ENCODE results near the gene CAPN1.
"Not testable (repeated sequence)": the region's sequence is repeated elsewhere in the genome, so short reads cannot be mapped to it uniquely, and the experiment has no call there.

CAPN1 gene

DNA sequence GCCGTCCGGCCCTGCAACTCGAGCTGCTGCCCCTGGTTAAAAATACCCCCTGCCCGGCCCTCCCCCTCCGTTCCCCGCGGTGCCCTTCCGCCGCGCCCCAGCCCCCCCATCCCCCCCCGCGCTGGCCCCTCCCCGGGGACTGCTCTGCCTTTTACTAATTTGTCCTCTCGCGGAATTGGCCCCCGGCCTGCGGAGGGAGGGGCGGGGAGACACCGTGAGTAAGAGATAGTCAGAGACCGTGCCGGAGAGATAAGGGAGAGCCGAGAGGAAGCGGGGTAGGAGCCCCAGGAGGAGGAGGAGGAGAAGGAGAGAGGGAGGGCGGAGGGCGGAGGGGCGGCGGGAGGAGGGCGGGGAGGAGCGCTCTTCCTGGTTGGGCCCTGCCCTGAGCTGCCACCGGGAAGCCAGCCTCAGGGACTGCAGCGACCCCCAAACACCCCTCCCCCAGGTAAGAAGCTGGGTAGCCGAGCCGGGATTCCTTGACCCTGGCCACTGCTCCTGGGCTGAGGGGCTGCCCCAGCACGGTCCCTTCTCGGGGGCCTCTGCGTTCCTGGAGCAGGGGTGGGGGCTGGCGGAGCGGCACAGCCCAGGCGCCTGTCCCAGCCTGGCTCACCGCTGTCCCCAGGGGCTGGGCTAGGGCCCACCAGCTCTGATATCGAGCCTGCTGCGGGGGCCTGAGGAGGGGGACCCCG lies at the start of gene CAPN1:
CAPN1 (plus strand) TSS at position 360 of the 689 bp plus-strand sequence. CDS start 774 bp downstream, outside the sequence.
- peak; percentile 85 for DNase-seq

DNA sequence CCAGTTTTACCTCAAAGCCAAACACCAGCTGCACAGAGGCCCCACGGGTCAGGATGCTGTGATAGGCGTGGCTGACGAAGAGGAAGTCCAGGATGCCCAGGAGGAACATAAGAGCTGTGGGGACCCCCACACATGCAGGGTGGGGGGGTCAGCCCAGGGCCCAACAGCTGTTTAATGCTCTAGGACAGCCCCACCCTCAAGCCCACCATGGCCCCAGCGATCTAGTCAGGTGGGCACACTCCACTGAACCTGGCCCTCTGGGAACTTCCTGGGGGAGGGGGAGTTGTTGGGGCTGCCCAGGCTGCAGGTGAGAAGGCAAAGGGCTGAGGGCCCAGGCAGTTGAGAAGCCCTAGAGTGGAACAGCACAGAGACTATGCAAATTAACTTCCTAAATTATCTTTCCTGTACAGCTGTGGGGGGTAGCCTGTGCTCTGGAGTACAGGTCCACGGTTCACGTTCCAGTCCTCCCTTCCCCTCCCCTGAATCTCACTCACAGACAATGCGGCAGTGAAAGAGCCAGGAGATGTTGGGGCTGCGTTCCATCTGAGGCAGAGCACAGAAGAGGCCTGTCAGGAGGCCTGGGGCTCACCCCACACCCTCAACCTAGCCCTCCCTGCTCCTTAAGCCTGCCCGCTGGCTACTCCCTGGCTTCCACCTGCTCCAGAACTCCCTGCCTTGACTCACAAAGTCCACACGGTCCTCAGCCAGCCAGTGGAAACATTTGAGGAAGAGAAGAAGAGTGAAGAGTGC lies 49.3 kb upstream of the CAPN1 start:
- no peak for DNase-seq

DNA sequence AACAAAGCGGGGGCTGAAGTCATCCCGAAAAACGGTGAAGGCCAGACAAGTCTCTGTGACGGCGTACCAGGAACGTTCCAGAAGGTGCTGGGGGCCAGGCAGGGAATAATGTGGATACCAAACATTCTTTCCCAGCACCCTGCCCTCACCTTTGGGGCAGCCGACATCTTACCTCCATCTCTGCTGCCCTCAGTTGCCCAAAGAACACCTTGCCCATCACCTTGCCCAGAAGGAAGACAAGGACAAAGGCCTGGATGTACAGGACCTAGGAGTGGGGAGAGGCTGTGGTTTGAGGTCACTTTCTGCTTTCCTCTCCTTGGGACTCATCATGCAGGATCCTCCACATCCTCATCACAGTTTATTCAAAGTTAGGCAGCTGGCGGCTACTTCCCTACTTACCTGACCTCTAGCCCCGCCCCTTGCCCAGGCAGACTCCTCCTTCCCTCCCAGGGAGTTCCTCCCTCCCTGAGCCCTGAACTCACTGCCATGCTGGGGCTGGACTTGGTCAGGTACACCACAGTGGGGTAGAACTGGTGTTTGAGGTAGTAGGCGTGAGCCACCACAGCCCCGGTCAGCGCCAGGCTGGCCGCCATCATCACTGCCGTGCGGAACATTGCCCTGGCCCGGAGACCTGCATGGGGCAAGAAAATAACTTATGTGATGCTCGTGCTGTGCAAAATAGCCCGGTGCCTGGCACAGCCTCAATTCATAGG lies 48.6 kb upstream of the CAPN1 start:
- no peak for DNase-seq

DNA sequence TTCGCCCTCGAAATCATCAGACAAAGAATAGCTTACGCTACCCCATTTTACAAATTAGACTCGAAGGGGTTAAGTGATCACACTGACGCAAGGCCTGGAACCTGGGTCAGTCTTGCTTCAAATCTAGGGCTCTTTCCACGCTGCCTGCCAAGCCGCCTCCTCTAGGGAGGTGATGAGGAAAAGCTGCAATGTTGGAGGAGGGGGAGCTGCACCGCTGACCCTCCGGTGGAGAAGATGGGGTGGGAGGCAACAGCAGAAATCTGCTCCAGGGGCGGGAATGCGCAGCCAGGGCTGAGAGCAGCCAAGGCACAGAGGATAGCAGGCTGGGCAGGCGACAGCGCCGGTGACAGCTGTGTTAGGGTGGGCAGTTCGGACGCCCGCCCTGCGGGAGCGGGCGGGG lies 48.0 kb upstream of the CAPN1 start:
- no peak for DNase-seq

DNA sequence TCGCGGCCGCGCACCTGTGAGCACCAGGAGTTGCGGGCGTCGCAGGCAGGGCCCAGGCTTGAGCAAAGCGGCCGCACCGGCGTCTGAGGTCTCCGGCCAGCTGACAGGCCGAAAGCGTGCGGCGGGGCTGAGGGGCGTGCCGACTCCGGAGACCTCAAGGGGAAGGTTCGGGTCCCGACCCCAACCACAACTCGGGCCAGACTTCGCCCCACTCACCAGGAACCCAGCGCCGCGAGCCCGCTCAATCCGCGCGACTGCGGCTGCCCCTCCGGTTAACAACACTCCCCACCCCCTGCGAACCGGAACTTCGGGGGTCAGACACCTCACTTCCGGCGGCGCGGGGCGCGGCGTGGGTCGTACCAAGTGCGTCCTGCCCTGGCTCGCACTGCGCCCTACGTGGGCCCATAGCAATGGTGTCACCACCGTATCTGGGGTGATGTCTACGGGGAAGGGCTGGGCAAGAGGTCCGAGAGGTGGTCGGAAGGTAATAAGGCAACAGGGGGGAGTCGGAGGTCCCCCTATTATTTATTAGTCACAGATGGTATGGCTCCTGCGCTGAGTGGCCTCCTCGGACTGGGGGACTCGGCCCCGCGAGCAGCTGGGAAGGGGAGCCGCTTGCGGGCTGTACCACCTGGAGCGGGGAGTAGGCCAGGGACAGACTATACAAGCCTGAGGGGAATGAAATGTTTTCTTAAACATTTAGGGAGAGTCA lies 47.3 kb upstream of the CAPN1 start, which contains the start of gene SYVN1:
SYVN1 (minus strand) TSS at position 280 of the 712 bp plus-strand sequence. CDS start 918 bp downstream, outside the sequence.
- peak; percentile 95 for DNase-seq

DNA sequence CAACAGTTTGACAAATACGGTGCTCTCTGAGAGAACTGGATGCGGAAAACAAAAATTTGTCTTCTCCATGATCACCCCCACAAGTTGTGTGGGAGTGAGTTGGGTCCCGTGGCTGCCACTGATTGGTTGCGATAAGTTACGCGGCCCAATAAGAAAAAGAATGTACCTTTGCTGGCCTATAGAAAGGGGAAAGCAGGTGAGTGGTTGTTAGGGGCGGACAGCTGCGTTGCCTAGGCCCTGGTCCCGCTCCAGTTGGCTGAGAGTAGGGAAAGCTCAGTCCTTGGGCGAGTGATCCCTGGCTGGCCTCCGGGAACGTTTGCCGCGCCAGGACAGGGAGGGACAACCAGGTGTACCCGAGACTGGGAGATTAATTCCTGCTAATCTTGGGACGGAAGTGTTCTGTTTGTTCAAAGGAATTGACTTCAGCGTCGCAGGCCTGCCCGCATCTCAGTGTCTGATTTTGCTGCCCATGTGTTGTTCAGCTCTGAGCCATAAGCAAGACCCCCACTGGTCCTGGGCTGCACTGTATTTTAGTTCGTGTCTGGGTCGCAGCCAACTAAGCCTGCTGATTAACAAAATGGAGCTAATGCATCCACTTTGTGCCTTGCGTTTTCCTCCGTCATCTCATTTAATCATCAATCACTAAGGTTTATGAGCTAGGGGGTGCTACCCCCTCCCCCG lies 46.6 kb upstream of the CAPN1 start:
- DNase-seq: peak; percentile 85

DNA sequence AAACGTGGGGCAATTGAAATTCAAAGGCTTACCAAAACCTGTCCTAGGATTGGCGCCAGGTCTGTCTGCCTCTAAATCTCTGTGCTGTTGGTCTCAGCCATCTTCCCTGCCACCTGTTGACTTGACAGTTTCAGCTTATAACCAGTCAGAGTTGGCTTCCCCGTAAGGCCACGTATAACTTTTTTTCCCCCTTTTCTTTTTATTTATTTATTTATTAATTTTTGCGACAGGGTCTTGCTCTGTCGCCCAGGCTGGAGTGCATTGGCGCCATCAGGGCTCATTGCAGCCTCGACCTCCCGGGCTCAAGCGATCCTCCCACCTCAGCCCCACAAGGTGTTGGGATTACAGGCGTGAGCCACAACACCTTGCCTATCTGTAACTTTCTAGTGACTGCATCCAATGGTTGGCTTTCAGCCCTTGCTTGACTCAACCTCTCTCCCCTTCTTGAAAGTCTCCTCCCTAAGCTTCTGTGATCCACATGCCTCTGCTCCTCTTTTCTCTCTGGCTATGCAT lies 46.0 kb upstream of the CAPN1 start:
- no peak for DNase-seq

DNA sequence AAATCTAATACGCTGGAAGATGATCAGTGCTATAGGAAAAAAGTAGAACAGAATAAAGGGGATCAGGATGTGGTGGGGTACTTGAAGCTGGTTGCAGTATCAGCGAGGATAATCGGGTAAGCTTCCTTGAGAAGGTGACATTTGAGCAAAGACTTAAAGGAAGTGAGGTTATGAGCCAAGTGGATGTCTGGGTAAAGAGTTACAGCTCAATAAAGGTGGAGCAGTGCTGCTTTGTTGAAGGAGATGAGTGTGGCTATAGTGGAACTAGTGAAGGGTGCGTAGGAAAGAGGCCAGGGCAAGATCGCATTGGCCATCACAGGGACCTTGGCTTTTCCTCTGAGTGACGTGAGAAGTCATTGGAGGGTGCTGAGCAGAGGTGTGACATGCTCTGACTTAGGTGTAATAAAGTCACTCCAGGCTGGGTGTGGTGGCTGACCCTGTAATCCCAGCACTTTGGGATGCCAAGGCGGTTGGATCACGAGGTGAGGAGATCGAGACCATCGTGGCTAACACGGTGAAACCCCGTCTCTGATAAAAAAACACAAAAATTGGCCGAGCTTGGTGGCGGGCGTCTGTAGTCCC lies 45.1 kb upstream of the CAPN1 start:
- no peak for DNase-seq

DNA sequence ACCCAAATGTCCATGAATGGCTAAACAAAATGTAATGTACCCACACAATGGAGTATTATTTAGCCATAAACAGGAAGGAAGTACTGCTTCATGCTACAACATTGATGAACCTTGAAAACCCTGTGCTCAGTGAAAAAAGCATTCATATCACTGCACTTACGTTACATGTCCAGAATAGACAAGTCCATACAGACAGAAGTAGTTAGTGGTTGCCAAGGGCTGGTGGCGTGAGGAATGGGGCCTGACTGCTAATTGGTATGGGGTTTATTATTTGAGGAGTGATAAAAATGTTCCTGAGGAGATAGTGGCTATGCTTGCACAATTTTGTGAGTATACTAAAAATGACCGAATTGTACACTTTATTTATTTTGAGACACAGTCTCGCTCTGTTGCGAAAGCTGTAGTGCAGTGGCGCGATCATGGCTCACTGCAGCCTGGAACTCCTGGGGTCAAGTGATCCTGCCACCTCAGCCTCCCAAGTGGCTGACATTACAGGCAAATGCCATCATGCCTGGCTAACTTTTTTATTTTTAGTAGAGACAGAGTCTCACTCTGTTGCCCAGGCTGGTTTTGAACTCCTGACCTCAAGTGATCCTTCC lies 39.7 kb upstream of the CAPN1 start:
- DNase-seq: no peak

DNA sequence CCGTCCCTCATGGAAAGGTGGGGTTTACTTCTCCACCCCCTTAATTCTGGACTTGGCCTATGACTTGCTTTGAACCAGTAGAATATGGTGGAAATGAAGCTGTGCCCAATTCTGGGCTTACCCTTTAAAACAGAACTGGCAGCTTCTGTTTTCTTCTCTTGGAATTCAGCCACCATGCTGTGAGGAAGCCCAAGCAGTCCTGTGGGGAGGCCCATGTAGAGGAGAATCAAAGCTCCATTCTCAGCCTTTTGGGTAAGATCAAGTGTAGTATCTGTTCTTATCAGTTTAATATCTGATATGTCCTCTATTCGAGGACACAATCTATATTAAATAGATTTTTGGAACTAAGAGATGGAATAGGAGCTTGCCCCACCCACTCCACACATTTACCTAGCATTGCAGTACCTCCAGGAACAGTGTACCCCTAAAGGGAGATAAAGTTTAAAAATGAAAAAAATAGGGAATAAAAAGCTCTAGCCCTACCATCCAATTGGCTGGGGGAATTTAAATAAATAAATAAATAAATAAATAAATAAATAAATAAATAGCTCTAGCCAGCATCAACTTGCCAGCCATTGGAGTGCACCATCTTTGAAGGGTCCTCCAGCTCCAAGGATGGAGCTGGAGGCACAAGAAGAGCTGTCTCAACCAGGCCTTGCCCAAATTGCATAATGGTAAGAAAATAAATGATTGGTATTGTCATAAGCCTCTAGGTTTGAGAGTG lies 34.2 kb upstream of the CAPN1 start:
- DNase-seq: no peak

DNA sequence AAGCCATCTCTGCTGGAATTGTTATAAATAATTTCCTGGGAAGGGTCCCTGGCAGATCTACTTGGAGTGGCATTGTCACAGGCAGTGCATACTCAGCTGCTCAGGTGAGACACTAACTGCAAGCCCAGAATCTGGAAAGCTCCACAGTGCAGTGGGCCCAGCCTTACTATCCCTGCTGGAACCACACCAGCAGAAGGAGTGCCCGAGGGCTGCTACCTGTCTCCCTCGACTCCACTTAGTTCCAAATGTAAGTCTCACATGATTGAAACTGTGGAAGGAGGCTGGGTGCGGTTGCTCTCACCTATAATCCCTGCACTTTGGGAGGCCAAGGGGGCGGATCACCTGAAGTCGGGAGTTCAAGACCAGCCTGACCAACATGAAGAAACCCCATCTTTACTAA lies 33.1 kb upstream of the CAPN1 start:
- DNase-seq: no peak

DNA sequence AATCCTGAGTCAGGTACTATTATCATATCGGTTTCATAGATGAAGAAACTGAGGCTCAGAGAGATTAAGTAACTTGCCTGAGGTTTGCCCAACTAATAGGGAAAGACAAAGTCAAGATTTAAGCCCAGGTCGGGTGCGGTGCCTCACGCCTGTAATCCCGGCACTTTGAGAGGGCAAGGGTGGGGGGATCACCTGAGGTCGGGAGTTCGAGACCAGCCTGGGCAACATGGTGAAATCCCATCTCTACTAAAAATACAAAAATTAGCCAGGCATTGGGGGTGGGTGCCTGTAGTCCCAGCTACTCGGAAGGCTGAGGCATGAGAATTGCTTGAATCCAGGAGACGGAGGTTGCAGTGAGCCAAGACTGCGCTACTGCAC lies 31.6 kb upstream of the CAPN1 start:
- not testable (repeated sequence) for DNase-seq

DNA sequence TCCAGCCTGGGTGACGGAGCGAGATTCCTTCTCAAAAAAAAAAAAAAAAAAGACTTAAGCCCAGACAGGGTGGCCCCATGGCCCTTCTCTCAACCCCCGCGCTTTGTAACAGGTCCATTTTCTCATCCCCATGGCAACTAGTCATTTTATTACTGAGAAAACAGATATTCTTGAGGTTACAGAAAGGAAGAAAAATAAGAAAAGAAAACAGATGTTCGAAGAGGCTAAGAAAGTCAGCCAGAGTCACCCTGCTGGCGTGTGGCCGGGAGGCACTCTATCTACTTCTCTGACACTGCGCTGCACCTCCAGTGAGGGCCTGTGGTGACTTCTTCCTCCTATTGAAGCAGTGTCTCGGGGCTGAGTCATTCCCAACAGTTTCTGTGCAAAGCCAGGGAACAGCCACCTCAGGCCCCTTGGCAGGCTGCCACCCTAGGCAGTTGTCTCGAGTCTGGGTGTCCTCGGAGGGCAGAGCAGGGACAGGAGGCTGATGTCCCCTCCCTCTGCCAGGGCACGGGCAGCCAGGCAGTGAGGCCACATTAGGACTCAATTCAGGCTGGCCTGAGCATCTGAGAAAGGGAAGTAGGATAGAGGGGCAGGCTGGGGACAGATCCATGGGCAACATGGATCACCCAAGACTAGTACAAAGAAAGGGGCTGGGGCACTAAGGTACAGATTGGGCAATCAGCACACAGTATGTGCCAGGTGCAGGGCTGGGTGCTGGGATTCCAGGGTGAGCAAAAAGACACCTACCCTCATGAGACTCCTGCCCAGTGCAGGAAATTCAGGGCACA lies 31.0 kb upstream of the CAPN1 start:
- DNase-seq: peak; percentile 72

DNA sequence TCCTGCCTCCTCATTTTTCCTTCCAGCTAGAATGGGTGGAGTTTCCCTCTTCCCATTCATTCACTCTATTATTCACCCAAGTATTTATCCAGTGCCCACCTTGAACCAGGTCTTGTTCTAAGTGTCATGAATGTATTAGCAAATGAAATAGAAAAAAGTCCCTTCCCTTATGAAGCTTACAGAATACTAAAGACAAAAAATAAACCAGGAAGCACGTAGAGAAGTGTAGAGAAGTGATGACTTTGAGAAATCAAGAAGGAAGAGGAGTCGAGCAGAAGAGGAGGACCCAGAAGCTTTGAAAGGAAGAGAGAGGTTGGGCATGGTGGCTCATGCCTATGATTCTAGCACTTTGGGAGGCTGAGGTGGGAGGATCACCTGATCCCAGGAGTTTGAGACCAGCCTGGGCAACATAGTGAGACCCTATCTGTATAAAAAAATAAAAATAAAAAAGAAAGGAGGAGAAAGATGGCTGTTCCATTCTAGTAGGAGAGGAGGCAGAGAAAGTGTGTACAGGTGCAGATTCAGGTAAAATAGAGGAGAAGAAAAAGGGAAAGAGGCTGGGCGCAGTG lies 30.3 kb upstream of the CAPN1 start:
- DNase-seq: no peak

DNA sequence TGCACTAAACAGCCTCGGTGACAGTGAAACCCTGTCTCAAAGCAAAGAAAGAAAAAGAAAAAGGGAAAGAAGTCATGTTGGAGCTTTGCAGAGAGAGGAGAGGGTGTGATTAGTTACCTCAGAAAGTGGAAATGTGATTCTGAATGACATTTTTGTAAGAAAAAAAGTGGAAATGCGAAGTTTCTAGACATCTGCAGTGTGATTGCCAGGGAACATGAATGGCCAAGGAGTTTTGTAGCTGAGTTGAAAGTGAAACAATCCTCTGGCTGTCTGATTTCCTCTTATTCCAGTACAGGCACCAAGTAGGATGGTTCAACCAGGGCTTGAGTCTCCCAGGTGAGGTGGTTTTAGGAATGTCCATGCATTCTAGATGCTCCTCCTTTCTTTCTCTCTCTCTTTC lies 29.6 kb upstream of the CAPN1 start:
- no peak for DNase-seq

DNA sequence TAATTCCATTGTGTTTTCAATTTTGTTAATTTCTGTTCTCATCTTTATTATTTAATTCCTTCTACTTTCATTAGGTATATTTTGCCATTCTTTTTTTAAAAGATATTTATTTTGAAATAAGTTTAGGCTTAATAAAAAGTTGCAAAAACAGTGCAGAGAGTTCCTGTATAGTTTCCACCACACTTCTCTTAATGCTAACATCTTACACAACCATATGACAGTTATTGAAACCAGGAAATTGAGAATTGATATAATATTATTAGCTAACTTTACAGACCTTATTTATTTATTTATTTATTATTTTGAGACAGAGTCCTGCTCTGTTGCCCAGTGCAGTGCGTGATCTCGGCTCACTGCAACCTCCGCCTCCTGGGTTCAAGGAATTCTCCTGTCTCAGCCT lies 25.5 kb upstream of the CAPN1 start:
- DNase-seq: no peak

DNA sequence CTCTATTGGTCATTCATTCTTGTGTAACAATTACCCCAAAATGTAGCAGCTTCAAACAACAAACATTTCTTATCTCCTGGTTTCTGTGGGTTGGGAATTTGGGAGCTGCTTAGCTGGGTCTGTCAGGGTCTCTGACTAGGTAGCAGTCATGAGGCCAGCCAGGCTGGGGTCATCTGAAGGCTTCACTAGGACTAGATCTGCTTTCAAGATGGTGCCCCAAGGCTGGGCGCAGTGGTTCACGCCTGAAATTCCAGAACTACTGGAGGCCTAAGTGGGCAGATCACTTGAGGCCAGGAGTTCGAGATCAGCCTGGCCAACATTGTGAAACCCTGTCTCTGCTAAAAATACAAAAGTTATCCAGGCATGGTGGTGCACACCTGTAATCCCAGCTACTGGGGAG lies 24.8 kb upstream of the CAPN1 start:
- no peak for DNase-seq

DNA sequence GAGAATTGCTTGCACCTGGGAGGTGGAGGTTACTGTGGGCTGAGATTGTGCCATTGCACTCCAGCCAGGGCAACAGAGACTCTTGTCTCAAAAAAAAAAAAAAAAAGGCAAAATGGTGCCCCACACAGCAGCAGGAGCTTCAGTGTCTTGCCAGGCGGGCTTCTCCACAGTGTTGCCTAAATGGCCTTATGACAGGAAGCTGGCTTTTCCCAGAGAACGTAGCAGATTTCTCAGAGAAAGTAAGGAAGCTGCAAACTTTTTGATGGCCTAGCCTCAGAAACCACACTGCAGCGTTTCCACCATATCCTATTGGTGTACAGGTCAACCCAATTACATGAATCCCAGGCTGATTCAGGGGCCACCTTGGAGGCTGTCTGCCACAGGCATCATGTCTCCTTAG lies 24.4 kb upstream of the CAPN1 start:
- no peak for DNase-seq

DNA sequence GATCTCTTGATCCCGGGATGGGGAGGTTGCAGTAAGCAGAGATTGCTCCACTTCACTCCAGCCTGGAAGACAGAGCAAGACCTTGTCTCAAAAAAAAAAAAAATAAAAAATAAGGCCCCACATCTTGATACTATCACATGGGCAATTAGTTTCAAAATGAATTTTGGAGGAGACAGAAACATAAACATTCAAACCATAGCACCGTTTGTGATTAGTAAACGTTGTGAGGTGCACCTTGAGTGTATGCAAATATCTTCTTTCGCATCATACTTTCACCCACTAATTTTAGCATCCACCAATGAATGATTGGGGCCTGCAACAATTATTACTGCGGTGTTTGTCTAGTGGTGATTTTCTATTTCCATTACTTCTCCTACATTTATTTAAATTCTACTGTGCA lies 22.7 kb upstream of the CAPN1 start:
- no peak for DNase-seq

DNA sequence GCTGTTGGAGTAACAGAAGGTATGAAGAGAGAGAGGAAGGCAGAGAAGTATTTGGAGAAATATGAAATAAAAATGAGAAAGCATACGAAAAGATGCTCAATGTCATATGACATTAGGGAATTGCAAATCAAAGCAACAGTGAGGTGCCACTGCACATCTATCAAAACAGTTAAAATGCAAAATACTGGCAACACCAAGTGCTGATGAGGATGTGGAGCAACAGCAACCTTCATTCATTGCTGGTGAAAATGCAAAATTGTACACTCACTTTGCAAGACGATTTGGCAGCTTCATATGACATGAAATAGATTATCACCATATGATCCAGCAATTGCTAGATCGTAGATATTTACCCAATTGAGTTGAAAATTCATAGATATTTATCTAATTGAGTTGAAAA lies 21.1 kb upstream of the CAPN1 start:
- DNase-seq: no peak

Data from activated CD8-positive, alpha-beta memory T cell treated with anti-CD3 and anti-CD28 coated beads, Interleukin-2, amount 50 U/mL, for 48 hours (primary cell).